ENCODE data around the gene NANP. TPM values are rescaled to one million over a fixed set of nuclear protein-coding genes. Genes with fewer than 3 reads are reported as not detected.
A peak's percentile ranks its signal among the peaks of the same experiment; 100 is the strongest.
"Not testable (repeated sequence)": the region's sequence is repeated elsewhere in the genome, so short reads cannot be mapped to it uniquely, and the experiment has no call there.

The NANP gene
- total RNA-seq, 1 experiment from 2014 or later, result 6.6 TPM

- DNase-seq (ENCODE audit: low spot score), result no peak
- in situ Hi-C loops (cut with HindIII; ENCODE audit: low sequenced_read_pairs), result no loop called here
These were observed 4.3 kb downstream of the NANP start for GRCh38 chr20:25619514-25619913.

GRCh38 chr20:25608774-25609173 is 15.0 kb downstream of the NANP start:
- no peak for DNase-seq (ENCODE audit: low spot score)
- in situ Hi-C loops (cut with HindIII; ENCODE audit: low sequenced_read_pairs), result no loop called here

- in situ Hi-C loops (cut with HindIII; ENCODE audit: low sequenced_read_pairs), result no loop called here
- no peak for DNase-seq (ENCODE audit: low spot score)
These were observed 17.6 kb downstream of the NANP start for GRCh38 chr20:25606094-25606695.

GRCh38 chr20:25605148-25605547 is 18.7 kb downstream of the NANP start:
- DNase-seq (ENCODE audit: low spot score), result no peak
- in situ Hi-C loops (cut with HindIII; ENCODE audit: low sequenced_read_pairs), result no loop called here

- DNase-seq (ENCODE audit: low spot score), result no peak
- in situ Hi-C loops (cut with HindIII; ENCODE audit: low sequenced_read_pairs), result no loop called here
These were observed 19.2 kb downstream of the NANP start for GRCh38 chr20:25604611-25605010.

GRCh38 chr20:25602914-25603309 is 20.9 kb downstream of the NANP start:
- in situ Hi-C loops (cut with HindIII; ENCODE audit: low sequenced_read_pairs); DNase-seq (ENCODE audit: low spot score): not testable (repeated sequence)

GRCh38 chr20:25602191-25602913 is 21.5 kb downstream of the NANP start:
- in situ Hi-C loops (cut with HindIII; ENCODE audit: low sequenced_read_pairs); DNase-seq (ENCODE audit: low spot score): not testable (repeated sequence)

- in situ Hi-C loops (cut with HindIII; ENCODE audit: low sequenced_read_pairs), result no loop called here
- DNase-seq (ENCODE audit: low spot score), result no peak
These were observed 22.2 kb downstream of the NANP start for GRCh38 chr20:25601659-25602058.

GRCh38 chr20:25600632-25601031 is 23.2 kb downstream of the NANP start:
- DNase-seq (ENCODE audit: low spot score), result no peak
- in situ Hi-C loops (cut with HindIII; ENCODE audit: low sequenced_read_pairs), result no loop called here

- no peak for DNase-seq (ENCODE audit: low spot score)
- in situ Hi-C loops (cut with HindIII; ENCODE audit: low sequenced_read_pairs), result no loop called here
These were observed 31.5 kb downstream of the NANP start for GRCh38 chr20:25592135-25592852.

- in situ Hi-C loops (cut with HindIII; ENCODE audit: low sequenced_read_pairs); DNase-seq (ENCODE audit: low spot score): not testable (repeated sequence)
These were observed 33.0 kb downstream of the NANP start for GRCh38 chr20:25590778-25591177.

- in situ Hi-C loops (cut with HindIII; ENCODE audit: low sequenced_read_pairs), result no loop called here
- DNase-seq (ENCODE audit: low spot score), result no peak
These were observed 35.3 kb downstream of the NANP start for GRCh38 chr20:25588491-25588890.

GRCh38 chr20:25587536-25587935 is 36.3 kb downstream of the NANP start:
- in situ Hi-C loops (cut with HindIII; ENCODE audit: low sequenced_read_pairs), result no loop called here
- DNase-seq (ENCODE audit: low spot score), result no peak

GRCh38 chr20:25586877-25587276 is 36.9 kb downstream of the NANP start:
- in situ Hi-C loops (cut with HindIII; ENCODE audit: low sequenced_read_pairs), result no loop called here
- DNase-seq (ENCODE audit: low spot score), result no peak

- in situ Hi-C loops (cut with HindIII; ENCODE audit: low sequenced_read_pairs), result no loop called here
- DNase-seq (ENCODE audit: low spot score), result peak; percentile 44
These were observed 38.7 kb downstream of the NANP start, which contains the start of gene NINL for GRCh38 chr20:25584905-25585704. Gene NINL, minus strand, starts transcription at chr20:25585531. Its CDS starts 58,944 bp downstream, at chr20:25526587.

- in situ Hi-C loops (cut with HindIII; ENCODE audit: low sequenced_read_pairs); DNase-seq (ENCODE audit: low spot score): not testable (repeated sequence)
These were observed 40.2 kb downstream of the NANP start for GRCh38 chr20:25583607-25584006.

- in situ Hi-C loops (cut with HindIII; ENCODE audit: low sequenced_read_pairs), result no loop called here
- no peak for DNase-seq (ENCODE audit: low spot score)
These were observed 43.1 kb downstream of the NANP start for GRCh38 chr20:25580711-25581110.

GRCh38 chr20:25579081-25579770 is 44.6 kb downstream of the NANP start:
- in situ Hi-C loops (cut with HindIII; ENCODE audit: low sequenced_read_pairs), result no loop called here
- no peak for DNase-seq (ENCODE audit: low spot score)
